NCI-H1417 (cell line): Measurements from ENCODE around the gene LCOR.

Experiments used
- DNase-seq, 3 experiments: peaks; one replicate each; lab custom pipeline; 2025; lab: John Stamatoyannopoulos, UW

LCOR gene

DNA sequence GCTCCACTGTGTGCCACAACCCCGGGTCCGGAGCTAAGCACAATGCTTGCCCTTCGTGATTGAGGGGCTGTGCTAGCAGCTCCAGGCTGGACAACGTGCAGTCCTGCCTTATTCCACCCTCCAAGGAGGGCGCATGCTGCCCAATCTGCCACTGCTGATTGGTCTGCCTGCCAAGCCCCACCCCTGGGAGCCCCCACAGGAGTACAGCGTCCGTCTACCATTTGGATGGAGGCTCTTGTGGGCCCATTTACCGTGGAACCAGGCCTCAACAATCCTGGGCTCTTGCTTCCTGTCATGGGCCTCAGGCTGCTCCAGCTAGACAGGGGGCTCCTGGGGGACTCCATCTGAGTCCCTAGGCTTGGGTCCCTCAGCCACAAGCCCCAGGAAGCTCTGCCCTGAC lies 180.4 kb downstream of the LCOR start:
- DNase-seq = no peak

DNA sequence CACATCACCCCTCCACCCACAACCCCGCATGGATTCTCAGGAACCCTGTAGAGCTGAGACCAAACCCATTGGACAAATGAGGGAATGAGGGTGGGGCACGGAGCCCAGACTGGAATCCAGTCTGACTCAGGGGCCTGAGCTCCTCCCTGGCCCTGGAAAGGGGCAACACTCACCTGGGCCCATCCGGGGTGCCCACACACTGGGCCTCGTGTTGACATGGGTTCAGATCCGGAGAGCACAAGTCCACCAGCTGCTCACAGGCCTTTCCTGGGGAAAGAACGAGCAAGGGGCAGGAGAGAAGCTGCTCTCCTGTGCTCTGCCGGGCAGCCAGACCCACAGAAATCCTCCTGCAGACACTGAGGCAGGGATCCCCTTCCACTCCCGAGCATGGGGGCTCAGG lies 181.5 kb downstream of the LCOR start:
- DNase-seq = no peak

DNA sequence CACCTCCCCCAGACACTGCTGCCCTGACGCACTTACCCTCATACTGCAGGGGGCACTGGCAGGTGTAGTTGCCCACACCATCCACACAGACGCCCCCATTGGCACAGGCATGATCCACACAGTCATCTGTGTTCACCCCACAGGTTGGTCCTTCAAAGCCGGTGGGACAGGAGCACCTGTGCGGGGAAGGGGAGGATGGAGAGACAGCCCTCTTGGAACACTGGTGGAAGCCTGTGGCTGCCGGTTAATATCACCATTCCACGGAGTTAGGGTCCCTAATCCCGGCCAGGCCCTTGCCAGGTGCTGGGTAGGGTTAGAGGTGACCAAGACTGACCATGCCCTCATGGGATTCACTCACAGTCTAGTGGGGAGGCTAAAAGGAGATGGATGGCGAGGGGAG lies 181.9 kb downstream of the LCOR start:
- DNase-seq = no peak

DNA sequence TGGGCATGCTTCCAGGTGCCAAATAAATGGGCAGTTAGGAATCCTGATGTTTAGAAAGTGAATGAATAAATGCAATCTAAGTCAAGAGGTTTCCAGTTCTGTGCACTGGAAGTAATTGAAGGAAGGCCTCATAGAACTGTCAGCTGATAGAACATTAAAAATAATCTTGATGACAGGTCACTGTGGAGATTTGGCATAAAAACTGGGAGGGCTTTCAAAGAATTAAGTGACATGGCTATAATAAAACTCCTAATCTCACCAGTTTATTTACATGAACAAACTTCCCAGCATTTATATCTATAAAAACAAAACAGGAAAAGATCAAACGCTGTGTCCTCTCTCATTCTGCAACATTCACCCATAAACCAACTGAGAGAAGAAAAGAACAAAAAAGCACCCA lies 183.1 kb downstream of the LCOR start:
- no peak for DNase-seq

DNA sequence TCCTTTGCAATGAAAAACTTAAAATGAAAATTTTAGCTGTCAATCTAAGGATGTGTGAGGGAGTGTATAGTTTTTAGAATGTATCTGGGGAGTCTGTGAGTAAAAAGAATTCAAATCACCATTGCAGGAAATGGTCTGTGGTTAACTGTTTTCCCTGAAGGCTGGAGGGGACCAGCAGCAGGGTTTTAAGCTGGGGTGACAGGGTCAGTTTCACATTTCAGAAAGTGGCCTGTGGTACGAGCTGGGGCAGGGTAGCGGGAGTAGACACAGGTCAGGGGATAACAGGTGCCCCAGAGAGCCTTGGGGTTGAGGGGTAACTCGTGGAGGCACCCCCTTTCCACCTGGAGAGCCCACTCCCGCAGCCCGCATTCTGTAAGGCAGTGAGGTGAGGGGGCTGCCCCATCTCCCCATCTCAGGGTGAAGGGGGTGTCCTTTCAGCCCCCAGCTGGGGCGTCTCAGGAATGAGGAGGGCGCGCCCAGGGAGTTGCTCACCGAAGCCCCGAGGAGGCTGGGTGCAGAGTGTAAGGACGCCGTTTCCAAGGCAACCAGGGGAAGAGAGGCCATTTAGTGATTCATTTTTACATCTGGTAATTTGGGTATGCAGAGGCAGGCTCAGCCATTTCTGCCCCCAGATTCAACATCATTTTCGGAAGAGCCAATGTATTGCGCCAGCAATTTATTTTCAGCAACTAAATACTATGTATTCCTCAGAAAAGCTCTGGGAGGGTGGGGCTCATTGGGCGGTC lies 184.8 kb downstream of the LCOR start:
- DNase-seq = no peak

- DNase-seq = no peak
Observed at GRCh38 chr10:97017474-97017903, 185.4 kb downstream of the LCOR start.

- DNase-seq = no peak
Observed at GRCh38 chr10:97018251-97019212, 186.4 kb downstream of the LCOR start.

GRCh38 chr10:97019213-97019844 lies 187.2 kb downstream of the LCOR start:
- DNase-seq = no peak

DNA sequence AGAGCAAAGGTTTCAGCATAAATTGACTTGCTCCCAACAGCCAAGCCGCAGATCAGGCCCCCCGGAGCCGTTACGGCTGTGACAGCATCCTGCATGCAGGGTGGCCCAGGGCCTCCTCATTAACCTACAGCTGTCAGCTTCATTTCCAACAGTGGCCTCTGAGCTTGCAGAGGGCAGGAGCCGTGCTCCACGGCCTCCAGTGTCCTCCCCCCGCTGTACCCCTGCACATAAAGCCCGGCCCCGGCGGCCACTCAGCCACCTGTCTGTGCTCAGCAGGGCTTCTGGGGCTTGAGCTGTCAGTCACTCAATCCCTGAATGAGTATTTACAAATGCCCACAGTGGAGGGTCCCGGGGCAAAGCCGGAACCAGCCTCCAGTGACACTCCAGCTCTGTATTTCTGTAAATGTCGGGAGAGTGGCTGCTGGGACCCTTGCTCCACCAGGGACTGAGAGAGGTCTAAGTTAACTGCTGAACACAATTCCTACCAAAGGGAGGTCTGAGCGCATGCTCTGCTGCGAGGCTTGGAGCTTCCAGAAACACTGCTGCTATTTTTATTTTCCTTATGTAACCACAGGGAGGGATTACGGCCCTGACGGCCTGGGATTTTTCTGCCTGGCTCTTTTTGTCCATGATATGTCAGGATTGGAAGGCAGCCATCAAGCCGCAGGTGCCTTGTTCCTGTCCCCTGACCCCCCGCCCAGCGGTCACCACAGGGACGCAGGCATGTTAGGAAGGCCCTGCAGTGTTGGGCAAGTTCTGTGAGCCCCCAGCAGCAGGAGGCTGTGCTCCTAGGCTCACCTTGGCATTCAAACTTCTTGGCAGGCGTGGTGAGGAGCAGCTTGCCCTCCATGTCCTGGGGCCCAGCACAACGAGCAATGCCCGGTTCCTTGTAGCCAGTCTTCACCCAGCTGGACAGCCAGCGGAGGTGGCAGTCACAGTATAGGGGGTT lies 188.6 kb downstream of the LCOR start:
- DNase-seq = peak in 2 of 3 experiments; percentile 53 to 79

DNA sequence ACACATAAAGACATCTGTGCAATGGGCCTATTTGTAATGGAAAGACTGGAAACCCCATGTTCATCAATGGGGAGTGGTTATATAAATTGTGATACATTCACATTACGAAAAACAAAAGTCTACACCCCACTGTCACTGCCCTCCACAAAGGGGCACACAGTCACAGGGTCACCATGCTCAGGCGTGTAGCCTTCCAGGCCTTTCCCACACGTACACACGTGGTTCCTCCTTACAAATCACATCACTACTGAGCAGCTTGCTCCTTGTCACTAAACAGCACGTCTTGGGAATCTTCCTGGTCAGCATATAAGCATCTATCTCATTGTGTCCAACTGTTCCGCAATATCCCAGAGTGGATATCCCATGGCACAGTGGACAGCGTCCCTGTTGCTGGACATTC lies 190.5 kb downstream of the LCOR start:
- DNase-seq = no peak

DNA sequence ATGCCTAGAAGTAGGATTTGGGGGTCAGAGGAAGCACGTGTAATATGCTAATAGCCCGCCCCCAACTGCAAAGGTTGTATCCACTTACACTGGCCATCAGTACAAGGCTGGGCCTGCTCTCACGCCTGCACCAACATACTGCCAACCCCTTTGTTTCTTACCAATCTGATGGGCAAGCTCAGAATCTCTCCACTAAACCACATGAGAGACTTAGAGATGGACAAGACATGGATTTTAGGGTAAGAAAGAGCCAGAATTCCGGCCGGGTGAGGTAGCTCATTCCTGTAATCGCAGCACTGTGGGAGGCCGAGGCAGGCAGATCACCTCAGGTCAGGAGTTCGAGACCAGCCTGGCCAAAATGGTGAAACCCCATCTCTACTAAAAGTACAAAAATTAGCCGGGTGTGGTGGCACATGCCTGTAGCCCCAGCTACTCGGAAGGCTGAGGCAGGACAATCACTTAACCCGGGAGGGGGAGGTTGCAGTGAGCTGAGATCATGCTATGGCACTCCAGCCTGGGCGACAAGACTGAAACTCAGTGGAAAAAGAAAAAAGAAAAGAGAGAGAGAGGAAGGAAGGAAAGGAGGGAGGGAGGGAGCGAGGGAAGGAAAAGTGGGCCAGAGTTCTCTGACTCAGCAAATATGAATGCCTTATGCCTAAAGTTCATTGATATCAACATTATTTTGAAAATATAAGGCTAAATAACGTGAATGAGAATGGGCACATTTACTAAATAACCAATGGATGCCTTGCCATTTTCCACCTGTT lies 191.5 kb downstream of the LCOR start:
- no peak for DNase-seq

- no peak for DNase-seq
Observed at GRCh38 chr10:97024168-97025073, 192.3 kb downstream of the LCOR start.

DNA sequence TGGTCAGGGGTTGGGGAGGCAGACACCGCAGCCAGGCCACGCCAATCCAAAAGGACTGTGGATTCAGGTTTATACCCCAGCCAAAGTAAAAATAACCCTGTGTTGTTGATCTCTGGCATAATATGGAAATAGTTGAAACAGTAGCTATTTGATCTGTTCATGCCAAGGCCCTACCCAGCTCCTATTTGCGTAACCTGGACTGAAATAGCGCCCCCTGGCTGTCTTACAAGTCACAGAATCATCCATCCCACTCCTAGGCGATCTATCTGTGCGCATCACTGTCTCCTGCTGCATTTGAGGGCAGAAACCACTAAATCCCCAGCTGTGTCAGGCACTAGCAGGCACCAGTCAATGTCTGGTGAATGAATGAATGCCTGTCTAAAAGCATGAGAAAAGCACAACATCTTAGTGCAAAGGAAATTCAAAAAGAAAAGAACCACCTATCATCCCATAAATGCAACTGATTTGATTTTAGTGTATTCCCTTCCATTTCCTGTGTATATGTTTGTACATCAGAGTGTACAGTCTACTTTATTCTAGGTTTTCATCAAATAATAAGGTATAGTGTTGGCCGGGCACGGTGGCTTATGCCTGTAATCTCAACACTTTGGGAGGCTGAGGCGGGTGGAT lies 193.6 kb downstream of the LCOR start:
- peak in 2 of 3 experiments; percentile 19 to 32 for DNase-seq

DNA sequence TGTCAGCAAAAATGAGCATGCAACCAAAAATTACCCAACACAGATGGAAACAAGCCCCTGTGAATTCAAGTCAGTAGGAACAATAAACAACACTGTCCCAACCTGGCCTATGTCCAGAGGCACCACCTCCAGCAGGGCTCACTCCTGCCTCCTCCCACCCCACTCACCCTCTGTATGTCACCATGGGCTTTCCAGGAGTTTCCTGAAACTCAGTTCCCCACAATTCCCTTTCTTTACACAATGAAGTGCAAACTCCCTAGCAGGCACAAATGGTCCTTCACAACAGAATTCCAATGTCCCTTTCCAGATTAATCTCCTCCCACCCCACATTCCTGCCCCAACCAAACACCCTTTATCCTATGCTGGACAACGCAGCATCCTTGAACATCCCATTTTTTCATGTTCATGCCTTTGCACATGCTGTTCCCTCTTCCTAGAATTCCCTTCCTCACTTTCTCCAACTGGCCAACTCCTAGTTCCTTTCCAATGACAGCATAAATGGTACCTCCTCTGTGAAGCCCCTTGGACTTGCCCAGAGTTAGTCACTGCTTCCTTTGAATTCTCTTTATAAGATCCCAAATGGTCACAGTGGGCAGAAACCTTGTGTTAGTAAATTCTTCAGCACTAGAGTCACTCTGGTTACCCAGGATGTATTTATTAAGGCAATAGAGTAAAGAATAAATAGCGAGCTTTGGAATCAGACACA lies 196.2 kb downstream of the LCOR start:
- DNase-seq = no peak

DNA sequence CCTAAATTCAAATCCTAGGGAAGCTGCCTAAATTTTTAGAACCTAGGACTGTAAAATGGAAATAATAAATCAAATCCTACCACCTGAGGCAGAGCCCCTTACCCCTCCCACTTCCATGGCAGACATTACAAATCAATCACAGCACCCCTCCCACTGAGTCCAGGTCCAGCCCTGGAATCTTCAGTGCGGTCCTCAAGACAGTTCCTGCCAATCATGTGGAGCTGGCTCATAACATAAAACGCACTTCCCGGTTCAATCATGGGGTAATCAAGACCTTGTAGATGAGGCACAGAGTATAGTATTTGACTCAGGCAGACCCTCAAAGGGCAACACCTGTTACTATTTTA lies 196.7 kb downstream of the LCOR start:
- DNase-seq = no peak

- no peak for DNase-seq
Observed at GRCh38 chr10:97029271-97029670, 197.2 kb downstream of the LCOR start.

DNA sequence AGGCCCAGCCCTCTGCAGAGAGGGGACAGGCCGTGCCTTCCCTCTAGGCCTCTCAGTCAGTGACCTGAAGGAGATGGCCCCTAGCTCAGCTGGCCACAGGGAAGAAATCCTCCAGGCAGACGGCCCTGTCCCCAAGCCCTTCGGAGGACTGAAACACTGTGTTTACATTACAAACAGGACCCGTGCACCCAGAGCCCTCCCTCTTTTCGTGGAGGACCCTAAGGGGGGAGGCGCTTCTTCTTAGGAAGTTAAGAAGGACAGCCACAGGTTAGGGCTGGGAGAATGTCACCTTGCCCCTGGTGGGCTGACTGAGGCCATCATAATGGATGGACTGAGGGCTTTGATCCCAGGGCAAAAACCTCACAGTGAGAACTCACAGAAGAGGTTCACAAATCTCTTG lies 198.8 kb downstream of the LCOR start:
- no peak for DNase-seq

GRCh38 chr10:97031459-97031858 lies 199.4 kb downstream of the LCOR start:
- no peak for DNase-seq

DNA sequence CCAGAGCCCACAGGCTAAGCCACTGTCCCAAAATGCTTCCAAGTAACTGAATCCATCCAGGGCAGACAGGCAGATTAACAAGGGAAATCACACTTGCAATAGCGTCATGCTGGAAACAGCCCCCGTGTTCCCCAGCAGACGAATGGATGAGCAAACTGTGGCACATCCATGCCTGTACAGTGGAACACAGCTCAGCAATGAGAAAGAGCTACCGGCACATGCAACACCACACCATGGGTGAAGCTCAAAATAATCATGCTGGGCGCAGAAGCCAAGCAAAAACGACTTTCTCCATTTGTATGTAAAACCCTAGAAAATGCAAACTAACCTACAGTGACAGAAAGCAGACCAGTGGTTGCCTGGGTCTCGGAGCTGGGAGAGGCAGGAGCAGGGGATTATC lies 200.5 kb downstream of the LCOR start:
- DNase-seq = no peak
